ENCODE results near the gene NHEJ1.

Gene NHEJ1

GRCh38 chr2:219034823-219035222, 125.8 kb downstream of the NHEJ1 start:
- Mint-ChIP-seq H3K27ac (no peak overlapping the region), H3K36me3 (ENCODE audit: low read depth) (no peaks in the 10 kb centered on the region), H3K4me1 (no peaks in the 10 kb centered on the region), H3K4me3 (no peak overlapping the region), H3K27me3 (ENCODE audit: low read depth, poor library complexity) (peaks cover 80% of the 10 kb centered on the region), H3K9me3 (no peaks in the 10 kb centered on the region)
- TF ChIP-seq, protein P1, sequence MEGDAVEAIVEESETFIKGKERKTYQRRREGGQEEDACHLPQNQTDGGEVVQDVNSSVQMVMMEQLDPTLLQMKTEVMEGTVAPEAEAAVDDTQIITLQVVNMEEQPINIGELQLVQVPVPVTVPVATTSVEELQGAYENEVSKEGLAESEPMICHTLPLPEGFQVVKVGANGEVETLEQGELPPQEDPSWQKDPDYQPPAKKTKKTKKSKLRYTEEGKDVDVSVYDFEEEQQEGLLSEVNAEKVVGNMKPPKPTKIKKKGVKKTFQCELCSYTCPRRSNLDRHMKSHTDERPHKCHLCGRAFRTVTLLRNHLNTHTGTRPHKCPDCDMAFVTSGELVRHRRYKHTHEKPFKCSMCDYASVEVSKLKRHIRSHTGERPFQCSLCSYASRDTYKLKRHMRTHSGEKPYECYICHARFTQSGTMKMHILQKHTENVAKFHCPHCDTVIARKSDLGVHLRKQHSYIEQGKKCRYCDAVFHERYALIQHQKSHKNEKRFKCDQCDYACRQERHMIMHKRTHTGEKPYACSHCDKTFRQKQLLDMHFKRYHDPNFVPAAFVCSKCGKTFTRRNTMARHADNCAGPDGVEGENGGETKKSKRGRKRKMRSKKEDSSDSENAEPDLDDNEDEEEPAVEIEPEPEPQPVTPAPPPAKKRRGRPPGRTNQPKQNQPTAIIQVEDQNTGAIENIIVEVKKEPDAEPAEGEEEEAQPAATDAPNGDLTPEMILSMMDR (IDR thresholded peaks at IDR 0.05) = no peak
- no peak for DNase-seq

- H3K27ac Mint-ChIP-seq = no peak overlapping the region
- no peaks in the 10 kb centered on the region for H3K9me3 Mint-ChIP-seq
- H3K4me1 Mint-ChIP-seq = no peaks in the 10 kb centered on the region
- TF ChIP-seq, protein P1 (IDR thresholded peaks at IDR 0.05) = no peak
- H3K4me3 Mint-ChIP-seq = no peak overlapping the region
- H3K27me3 Mint-ChIP-seq (ENCODE audit: low read depth, poor library complexity) = peaks cover 73% of the 10 kb centered on the region
- no peak for DNase-seq
- no peaks in the 10 kb centered on the region for H3K36me3 Mint-ChIP-seq (ENCODE audit: low read depth)
Observed at GRCh38 chr2:219032051-219032745, 128.4 kb downstream of the NHEJ1 start.

DNA sequence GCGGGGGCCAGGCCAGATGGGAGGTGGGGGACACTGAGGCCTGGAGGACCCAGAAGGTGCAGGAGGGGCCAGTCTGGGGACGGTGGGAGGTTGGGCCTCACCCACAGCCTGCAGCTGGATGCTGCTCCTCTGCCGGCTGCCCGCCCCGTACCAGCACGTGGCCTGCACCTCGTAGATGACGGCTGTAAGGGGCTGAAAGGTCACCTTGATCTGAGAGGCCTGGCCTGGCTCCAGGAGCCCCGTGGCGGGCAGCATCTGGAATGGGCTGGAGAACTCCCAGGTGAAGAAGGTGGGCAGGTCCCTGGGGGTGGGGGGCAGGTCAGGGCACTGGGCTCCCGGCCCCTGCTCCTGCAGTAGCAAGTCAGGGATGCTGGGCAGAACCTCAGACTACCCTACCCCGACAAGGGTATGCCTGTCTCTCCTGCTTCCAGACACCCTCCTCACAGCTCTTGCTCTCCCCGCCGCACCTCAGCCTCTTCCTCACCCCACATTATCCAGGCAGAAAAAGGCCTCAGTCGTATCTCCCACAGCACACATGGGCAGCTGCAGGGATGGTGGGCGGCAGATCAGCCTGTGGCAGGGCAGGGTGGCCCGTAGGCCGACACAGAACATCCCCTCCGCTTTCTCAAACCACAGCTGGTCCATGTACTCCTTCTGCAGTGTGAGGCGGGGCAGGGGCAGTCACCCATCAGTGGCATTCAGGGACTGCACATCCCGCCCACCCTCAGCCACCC, 129.4 kb downstream of the NHEJ1 start:
- TF ChIP-seq, protein P1 (IDR thresholded peaks at IDR 0.05) = no peak
- DNase-seq = no peak
- Mint-ChIP-seq H3K36me3 (ENCODE audit: low read depth) (no peaks in the 10 kb centered on the region), H3K27me3 (ENCODE audit: low read depth, poor library complexity) (peaks cover 72% of the 10 kb centered on the region), H3K4me3 (no peak overlapping the region), H3K27ac (no peak overlapping the region), H3K9me3 (no peaks in the 10 kb centered on the region), H3K4me1 (no peaks in the 10 kb centered on the region)

GRCh38 chr2:219030177-219030940, 130.3 kb downstream of the NHEJ1 start:
- no peaks in the 10 kb centered on the region for H3K36me3 Mint-ChIP-seq (ENCODE audit: low read depth)
- H3K4me3 Mint-ChIP-seq = no peak overlapping the region
- H3K27me3 Mint-ChIP-seq (ENCODE audit: low read depth, poor library complexity) = peaks cover 72% of the 10 kb centered on the region
- no peak for DNase-seq
- no peaks in the 10 kb centered on the region for H3K9me3 Mint-ChIP-seq
- no peaks in the 10 kb centered on the region for H3K4me1 Mint-ChIP-seq
- TF ChIP-seq, protein P1 (IDR thresholded peaks at IDR 0.05) = no peak
- H3K27ac Mint-ChIP-seq = no peak overlapping the region

GRCh38 chr2:219029829-219030165, 130.8 kb downstream of the NHEJ1 start:
- Mint-ChIP-seq H3K36me3 (ENCODE audit: low read depth) (no peaks in the 10 kb centered on the region), H3K4me3 (no peak overlapping the region), H3K4me1 (no peaks in the 10 kb centered on the region), H3K9me3 (no peaks in the 10 kb centered on the region), H3K27me3 (ENCODE audit: low read depth, poor library complexity) (peaks cover 69% of the 10 kb centered on the region), H3K27ac (no peak overlapping the region)
- DNase-seq = peak; percentile 85
- TF ChIP-seq, protein P1 (IDR thresholded peaks at IDR 0.05) = peak; percentile 99
